Uterus (tissue), 2 donors: ENCODE results near the gene ALKBH8.

Source experiments
- CTCF ChIP-seq, 4 experiments: fragments of 200-600 bp in 2 of 4; fragments of 450-650 bp in 2 of 4; sonication (generic) in 2 of 4; IDR thresholded peaks; one replicate each; pipeline ENCODE4 v1.5.1; 2016 to 2019; ENCODE audit warnings: antibody characterized with exemption in 4 of 4, mild to moderate bottlenecking in 2 of 4, moderate library complexity in 1 of 4
- POLR2A ChIP-seq, 2 donors: fragments of 450-650 bp; IDR thresholded peaks; one replicate each; pipeline ENCODE4 v1.6.1; 2016; ENCODE audit warnings: antibody characterized with exemption in 2 of 2, mild to moderate bottlenecking in 1 of 2, moderate library complexity in 1 of 2

GRCh38 chr11:107538821-107539220 is 26.7 kb downstream of the ALKBH8 start:
- TF ChIP-seq CTCF (IDR thresholded peaks at IDR 0.05), result no peak
- no peak for TF ChIP-seq POLR2A (IDR thresholded peaks at IDR 0.05)
